22Rv1 (cell line): ENCODE measurements around the gene SSBP2.

Experiments
- ZFX ChIP-seq: fragments of 450-650 bp; IDR thresholded peaks from 2 replicates; pipeline ENCODE4 v1.6.1; 2017; ENCODE audit warnings: antibody characterized with exemption, borderline replicate concordance
- TF ChIP-seq, protein P1 (sequence below): fragments of 450-650 bp; IDR thresholded peaks from 2 replicates; pipeline ENCODE4 v1.5.1; 2017; ENCODE audit warnings: mild to moderate bottlenecking

DNA sequence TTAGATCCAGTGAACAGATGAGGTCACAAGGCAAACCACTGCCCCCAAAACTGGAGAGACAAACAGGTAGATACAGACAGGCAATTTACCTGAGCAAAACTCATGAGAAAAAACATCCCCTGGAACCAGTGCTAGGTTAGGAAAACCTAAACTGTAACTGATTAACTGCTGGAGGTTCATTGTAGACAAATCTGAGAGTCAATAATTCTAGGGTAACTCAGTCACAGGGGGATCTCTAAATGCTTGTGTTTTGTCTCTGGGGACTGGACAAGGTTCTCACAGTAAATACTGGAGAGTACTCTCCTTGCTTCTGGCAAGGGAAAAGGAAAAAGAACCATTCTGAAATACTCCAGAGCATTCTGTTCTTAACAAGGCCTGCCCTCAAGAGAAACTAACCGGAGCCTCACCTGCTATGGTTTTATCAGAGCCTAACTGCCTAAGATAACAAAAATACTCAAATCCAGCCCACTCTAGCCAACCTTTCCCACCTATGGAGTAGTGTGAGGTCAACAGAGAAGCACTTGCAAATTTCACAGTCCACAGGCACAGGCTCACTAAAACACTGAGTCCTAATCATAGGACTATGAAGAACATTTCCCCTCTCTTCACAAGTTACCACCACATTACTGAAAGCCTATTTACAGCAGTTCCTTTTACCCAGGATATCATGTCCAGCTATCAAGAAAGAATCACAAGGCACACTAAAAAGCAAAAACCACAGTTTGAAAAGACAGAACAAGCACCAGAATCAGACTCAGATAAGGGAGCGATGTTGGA, 217.1 kb downstream of the SSBP2 start:
- TF ChIP-seq, protein P1, sequence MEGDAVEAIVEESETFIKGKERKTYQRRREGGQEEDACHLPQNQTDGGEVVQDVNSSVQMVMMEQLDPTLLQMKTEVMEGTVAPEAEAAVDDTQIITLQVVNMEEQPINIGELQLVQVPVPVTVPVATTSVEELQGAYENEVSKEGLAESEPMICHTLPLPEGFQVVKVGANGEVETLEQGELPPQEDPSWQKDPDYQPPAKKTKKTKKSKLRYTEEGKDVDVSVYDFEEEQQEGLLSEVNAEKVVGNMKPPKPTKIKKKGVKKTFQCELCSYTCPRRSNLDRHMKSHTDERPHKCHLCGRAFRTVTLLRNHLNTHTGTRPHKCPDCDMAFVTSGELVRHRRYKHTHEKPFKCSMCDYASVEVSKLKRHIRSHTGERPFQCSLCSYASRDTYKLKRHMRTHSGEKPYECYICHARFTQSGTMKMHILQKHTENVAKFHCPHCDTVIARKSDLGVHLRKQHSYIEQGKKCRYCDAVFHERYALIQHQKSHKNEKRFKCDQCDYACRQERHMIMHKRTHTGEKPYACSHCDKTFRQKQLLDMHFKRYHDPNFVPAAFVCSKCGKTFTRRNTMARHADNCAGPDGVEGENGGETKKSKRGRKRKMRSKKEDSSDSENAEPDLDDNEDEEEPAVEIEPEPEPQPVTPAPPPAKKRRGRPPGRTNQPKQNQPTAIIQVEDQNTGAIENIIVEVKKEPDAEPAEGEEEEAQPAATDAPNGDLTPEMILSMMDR: no peak
- TF ChIP-seq ZFX: no peak
